HG03097 (cell line): ENCODE data around the gene SAC3D1.
"Not testable (repeated sequence)": the region's sequence is repeated elsewhere in the genome, so short reads cannot be mapped to it uniquely, and the experiment has no call there.

Experiments used
- ATAC-seq: cut with Tn5 transposase; IDR thresholded peaks from one replicate; pipeline ENCODE4 v1.9.1; 2021; ENCODE audit not compliant: unreplicated experiment, low FRiP score

The SAC3D1 gene

GRCh38 chr11:65021509-65021908 lies 19.5 kb upstream of the SAC3D1 start:
- ATAC-seq = no peak

- not testable (repeated sequence) for ATAC-seq
Observed at GRCh38 chr11:65023502-65023901, 17.5 kb upstream of the SAC3D1 start.

DNA sequence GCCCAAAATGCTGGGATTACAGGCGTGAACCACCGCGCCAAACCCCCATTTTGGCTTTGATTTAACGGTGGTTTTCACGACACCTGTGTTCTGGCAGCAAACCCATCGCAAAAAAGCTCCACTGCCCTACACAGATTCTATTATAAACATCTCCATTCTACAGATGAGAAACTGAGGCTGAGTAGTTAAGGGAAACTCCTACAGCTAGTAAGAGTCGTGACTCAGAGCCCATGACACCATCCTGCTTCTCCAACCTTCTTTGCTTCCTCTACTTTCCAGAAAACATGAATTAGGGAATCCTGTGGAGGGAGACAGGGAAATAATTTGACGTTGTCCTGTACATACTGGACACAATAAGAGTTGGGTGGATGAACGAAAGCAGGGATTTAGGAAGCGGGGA lies 14.2 kb upstream of the SAC3D1 start:
- no peak for ATAC-seq

- ATAC-seq = peak; percentile 81
Observed at GRCh38 chr11:65027213-65028067, 13.6 kb upstream of the SAC3D1 start, which contains the start of gene SNX15. Gene SNX15 (plus strand): TSS chr11:65027439. CDS start chr11:65027538, 99 bp downstream.

DNA sequence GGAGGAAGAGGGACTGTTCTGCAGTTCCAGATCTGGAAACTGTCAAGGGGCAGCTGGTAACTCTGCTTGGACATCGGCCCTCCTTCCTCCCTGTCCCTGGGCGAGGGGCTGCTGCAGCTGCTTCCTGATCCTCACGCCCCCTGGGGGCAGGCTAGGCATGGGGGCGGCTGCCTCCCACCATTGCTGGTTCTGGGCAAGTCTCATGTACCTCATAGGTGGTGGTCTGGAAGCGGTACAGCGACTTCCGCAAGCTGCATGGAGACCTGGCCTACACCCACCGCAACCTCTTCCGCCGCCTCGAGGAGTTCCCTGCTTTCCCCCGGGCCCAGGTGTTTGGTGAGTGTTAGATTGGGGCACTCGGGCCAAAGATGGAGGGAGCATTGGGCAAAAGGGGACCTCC lies 8.8 kb upstream of the SAC3D1 start:
- no peak for ATAC-seq

DNA sequence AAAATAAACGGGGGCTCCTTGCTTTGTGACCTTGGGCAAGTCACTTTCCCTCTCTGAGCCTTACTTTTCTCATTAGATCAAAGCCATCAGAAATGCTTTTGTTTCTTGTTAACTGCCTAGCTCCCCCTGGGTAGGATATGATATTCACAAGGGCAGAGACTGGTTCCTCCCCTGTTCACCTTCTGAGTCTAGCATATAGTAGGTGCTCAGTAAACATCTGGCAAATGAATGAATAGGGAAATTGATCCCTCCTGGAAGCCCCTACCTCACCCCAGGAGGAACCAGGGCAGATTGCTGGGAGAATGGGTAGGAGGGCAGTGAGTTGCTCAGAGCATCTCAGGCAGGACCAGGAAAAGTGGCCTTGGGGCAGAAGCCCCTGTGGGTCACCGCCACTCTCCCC lies 6.6 kb upstream of the SAC3D1 start:
- ATAC-seq = no peak

DNA sequence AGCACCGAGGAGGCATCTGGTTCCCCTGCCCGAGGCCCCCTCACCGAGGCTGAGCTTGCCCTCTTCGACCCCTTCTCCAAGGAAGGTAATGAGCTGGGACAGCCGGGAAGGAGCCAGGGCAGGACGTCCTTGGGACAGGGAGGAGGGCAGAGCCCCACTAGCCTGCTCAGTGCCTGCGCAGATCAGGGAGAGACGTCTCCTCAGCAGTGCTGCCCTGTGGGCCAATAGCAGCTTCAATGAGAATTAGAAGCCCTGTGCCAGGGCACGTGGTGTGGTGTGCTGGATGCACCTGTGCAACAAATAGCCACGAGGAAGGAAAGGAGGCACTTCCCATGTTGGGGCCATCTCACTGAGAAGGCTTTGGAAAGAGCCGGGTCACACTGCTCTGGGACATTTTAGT lies 5.4 kb upstream of the SAC3D1 start:
- ATAC-seq = no peak

GRCh38 chr11:65036931-65037330 lies 4.1 kb upstream of the SAC3D1 start:
- no peak for ATAC-seq

- no peak for ATAC-seq
Observed at GRCh38 chr11:65040520-65040846, 527 bp upstream of the SAC3D1 start.

GRCh38 chr11:65042891-65043290 lies 1.9 kb downstream of the SAC3D1 start:
- no peak for ATAC-seq

DNA sequence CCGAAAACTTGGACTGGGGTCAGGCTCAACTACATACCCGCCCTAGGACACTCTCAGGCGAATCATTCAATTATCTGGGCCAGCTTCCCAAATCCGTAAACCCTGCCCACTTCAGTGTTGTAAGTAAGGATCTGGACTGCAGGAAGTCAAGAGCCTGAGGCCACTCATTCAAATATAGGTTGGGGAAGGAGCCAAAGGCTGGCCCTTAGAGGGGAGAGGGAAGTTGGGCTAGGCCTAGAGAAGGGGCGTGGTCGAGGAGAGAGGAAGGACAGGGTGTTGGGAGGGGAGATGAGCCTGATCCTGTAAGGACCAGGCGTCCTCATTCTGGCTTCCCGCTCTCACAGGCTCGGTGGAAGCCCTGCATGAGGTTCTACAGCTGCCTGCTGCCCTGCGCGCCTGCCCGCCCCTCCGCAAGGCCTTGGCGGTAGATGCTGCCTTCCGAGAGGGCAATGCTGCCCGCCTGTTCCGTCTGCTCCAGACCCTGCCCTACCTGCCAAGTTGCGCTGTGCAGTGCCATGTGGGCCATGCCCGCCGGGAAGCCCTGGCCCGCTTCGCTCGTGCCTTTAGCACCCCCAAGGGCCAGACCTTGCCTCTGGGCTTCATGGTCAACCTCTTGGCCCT lies 3.0 kb downstream of the SAC3D1 start:
- ATAC-seq = no peak

DNA sequence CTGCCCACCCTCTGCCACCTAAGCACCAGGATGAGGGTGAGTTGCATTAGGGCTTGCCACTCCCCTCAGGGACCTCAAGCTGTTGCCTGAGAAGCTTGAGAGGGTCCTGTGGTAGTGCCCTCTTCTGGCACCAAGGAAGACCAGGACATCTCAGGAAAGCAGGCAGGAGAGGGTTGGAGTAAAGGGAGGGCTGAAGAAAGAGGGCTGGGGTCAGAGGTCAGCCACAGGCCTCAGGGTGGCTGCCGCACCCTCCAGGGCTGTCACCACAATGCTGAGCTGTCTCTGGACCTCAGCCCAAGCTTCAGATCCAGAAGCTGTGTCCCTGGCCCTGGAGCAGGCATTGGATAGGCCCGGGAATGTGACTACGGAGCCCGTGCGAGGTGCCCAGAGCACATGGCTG lies 4.1 kb downstream of the SAC3D1 start:
- ATAC-seq = no peak

- ATAC-seq = no peak
Observed at GRCh38 chr11:65045728-65046127, 4.7 kb downstream of the SAC3D1 start.

DNA sequence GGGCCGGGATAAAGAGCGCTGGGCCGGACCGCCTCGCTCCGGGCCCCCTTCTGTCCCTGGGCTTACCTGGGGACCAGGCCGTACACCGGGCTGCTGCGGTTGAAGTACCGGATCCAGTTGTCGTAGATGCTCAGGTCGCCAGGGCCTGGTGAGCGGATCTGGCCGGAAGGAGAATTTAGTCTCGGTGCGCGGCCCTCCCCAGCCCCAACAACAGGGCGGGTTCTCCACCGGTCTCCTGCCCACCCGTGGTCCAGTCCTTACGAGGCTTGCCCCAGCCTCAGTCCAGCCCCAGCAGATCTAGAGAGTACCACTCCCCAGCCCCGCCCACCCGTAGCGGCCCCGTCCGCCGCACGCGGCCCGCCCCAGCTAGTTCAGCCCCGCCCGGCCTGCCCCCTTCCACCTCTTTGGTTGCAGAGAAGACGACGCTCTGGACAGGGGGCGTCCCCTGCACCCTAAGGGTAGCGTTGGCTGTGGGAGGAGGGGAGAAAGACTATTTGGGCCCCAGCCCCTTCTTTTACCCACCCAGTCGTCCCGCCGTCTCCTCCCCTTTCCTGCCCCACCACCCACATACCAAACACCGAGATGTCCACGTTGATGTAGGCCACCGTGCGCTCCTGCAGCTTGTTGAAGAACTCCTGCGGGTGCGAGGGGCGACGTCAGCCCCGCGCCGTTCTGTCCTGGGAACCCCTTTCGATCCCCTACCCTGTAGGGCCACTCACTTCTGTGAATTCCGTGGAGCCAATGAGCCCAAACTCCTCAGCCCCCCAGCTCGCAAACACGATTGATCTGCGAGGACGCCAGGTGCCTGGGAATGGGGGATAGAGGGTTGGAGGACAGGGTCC lies 6.8 kb downstream of the SAC3D1 start:
- no peak for ATAC-seq

DNA sequence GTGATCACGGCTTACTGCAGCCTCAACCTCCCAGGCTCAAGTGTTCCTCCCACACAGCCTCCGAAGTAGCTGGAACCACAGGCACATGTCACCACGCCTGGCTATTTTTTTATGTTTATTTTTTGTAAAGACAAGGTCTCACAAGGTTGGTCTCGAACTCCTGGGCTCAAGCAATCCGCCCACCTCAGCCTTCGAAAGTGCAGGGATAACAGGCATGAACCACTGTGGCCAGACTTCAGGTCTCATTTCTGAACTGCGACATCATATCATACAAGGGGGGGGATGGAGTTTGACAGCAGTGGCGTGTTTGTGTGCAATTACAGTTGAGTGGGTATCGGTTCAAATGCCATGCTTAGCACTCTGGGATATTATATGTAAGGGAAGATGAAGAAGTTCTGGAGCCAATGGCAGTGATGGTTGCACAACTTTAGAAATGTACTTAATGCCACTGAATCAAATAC lies 10.4 kb downstream of the SAC3D1 start:
- no peak for ATAC-seq

GRCh38 chr11:65053827-65054508 lies 13.0 kb downstream of the SAC3D1 start:
- ATAC-seq = no peak

DNA sequence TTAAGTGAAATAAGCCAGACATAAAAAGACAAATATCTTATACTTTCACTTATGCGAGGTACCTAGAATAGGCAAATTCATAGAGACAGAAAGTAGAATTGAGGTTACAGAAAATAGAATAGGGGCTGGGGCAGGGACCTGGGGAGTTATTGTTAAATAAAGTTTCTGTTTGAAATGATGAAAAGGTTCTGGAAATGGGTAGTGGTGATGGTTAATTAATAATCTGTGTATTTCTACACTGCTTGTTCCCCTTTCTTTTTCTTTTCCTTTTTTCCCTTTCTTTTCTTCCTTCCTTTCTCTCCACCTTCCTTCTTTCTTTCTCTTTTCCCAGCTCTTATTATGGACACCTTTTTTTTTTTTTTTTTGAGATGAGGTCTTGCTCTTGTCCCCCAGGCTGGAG lies 14.5 kb downstream of the SAC3D1 start:
- no peak for ATAC-seq

DNA sequence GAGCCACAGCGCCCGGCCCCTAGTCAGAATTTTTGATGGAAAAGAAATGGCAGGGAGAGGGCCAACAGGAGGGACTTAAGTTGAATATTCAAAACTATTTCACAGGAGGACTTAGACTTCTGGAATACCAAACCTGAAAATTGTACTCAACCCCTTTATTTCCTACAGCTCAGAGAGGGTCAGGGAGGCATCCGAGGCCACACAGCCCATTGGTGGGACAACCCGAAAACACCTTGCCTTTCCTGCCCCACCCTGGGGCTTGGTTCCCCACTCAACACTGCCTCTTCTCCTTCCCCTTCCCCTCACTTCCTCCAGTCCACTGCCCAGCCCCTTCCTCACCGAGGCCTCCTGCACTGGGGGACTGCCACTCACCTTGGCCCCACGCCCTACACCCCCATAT lies 16.0 kb downstream of the SAC3D1 start:
- no peak for ATAC-seq

- ATAC-seq = no peak
Observed at GRCh38 chr11:65057526-65057925, 16.5 kb downstream of the SAC3D1 start.

DNA sequence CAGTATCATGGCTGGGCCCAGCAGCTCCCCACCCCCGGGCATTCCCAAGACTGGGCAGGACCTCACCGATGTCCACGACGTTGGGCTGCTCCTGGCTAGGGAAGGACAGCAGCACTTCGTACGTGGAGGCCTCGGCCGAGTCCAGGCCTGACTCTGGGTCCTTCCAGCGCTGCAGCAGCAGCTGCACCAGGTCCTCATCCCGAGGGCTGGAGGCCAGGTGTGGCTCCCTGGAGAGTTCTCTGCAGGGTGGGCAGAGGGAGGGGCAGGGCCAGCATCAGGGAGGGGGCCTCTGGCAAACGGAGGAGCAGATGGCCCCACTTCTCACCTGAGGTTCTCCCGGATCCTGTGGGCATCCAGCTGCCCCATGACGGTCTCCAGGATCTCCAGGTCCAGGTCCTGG lies 17.0 kb downstream of the SAC3D1 start:
- no peak for ATAC-seq
